HepG2 (cell line): ENCODE measurements around the gene CEP20. TPM values are rescaled to one million over a fixed set of nuclear protein-coding genes. Genes with fewer than 3 reads are reported as not detected.

ENCODE experiments used
- ATAC-seq: fragments of 200-7000 bp; cut with Tn5 transposase; 3 replicates; pipeline ENCODE4 v1.9.1; 2020; ENCODE audit warnings: mild to moderate bottlenecking, moderate library complexity
- BruUV-seq: library from RNA; stranded (reverse); fragments of 400-500 nt; replicated peaks from 2 replicates; lab custom pipeline; 2021; lab: Mats Ljungman, UMichigan
- CTCF ChIA-PET: fragments of 300-600 bp; formaldehyde crosslinking; extraction: SDS; loops from one replicate; lab custom pipeline; 2021; ENCODE audit warnings: low total read pairs, inconsistent platforms, low intra/inter-chr PET ratio; lab: Yijun Ruan, JAX
- POLR2A ChIA-PET: fragments of 350-600 bp; sonication (Branson Sonifier 250); formaldehyde crosslinking; loops from one replicate; lab custom pipeline; 2020; ENCODE audit warnings: antibody characterized with exemption, inconsistent platforms; lab: Yijun Ruan, JAX
- DNase-seq: peaks from one replicate; pipeline ENCODE4 v3.0.0-alpha.2; 2015; ENCODE audit warnings: low spot score
- FAIRE-seq: peaks from 3 replicates; lab custom pipeline; 2011; peaks lifted over from hg19 to GRCh38; lab: Jason Lieb, UNC
- H2AFZ ChIP-seq: one replicate; pipeline ENCODE4 v1.6.1; 2011; ENCODE audit warnings: low read length, inconsistent platforms
- H3K27ac ChIP-seq: fragments of 300-600 bp; 3 replicates; pipeline ENCODE4 v1.8.0; 2011; ENCODE audit warnings: mixed run types, mild to moderate bottlenecking, mixed read lengths, low read length, inconsistent platforms; ENCODE audit not compliant: insufficient read depth; ENCODE audit errors: extremely low read length
- H3K27me3 ChIP-seq, 2 experiments: fragments of 200-600 bp in 1 of 2; 2 replicates in 1 of 2; 3 replicates in 1 of 2; pipeline versions ENCODE4 v1.6.0 to v1.8.0; 2011; ENCODE audit warnings: low read length in 2 of 2, mild to moderate bottlenecking in 2 of 2, moderate library complexity in 2 of 2, inconsistent platforms in 1 of 2; ENCODE audit not compliant: insufficient read depth in 2 of 2, control insufficient read depth in 1 of 2
- H3K36me3 ChIP-seq, 2 experiments: fragments of 200-600 bp in 1 of 2; replicated peaks in 1 of 2; 2 replicates in 1 of 2; 3 replicates in 1 of 2; pipeline versions ENCODE4 v1.5.1 to v1.8.0; 2011; ENCODE audit warnings: low read length in 2 of 2, inconsistent platforms in 1 of 2; ENCODE audit not compliant: insufficient read depth in 2 of 2, control insufficient read depth in 1 of 2
- H3K4me1 ChIP-seq: 2 replicates; pipeline ENCODE4 v1.5.1; 2012; ENCODE audit warnings: low read length, inconsistent platforms; ENCODE audit not compliant: insufficient read depth
- H3K4me2 ChIP-seq: 2 replicates; pipeline ENCODE4 v1.6.0; 2011; ENCODE audit warnings: low read depth, low read length, inconsistent platforms
- H3K4me3 ChIP-seq, 3 experiments: fragments of 200-600 bp in 1 of 3; sonication (generic), shearing (Covaris generic) in 1 of 3; replicated peaks in 1 of 3; 2 replicates each; pipeline ENCODE4 v1.5.1; 2011 to 2016; ENCODE audit warnings: low read length in 3 of 3, inconsistent platforms in 2 of 3, low read depth in 2 of 3, mild to moderate bottlenecking in 2 of 3, control low read depth in 1 of 3, mixed read lengths in 1 of 3; ENCODE audit not compliant: insufficient read depth in 1 of 3
- H3K79me2 ChIP-seq: one replicate; pipeline ENCODE4 v1.6.1; 2011; ENCODE audit warnings: low read length, inconsistent platforms; ENCODE audit not compliant: insufficient read depth
- H3K9ac ChIP-seq: 2 replicates; pipeline ENCODE4 v1.6.0; 2011; ENCODE audit warnings: mild to moderate bottlenecking, low read depth, low read length, inconsistent platforms; ENCODE audit not compliant: insufficient read depth
- H3K9me3 ChIP-seq: 2 replicates; pipeline ENCODE4 v1.5.1; 2012; ENCODE audit warnings: mild to moderate bottlenecking, low read length
- H4K20me1 ChIP-seq: 2 replicates; pipeline ENCODE4 v1.6.0; 2011; ENCODE audit warnings: inconsistent platforms, mild to moderate bottlenecking, low read length, moderate library complexity; ENCODE audit not compliant: insufficient read depth
- DZIP1 ChIP-seq: sonication (generic); formaldehyde crosslinking; IDR thresholded peaks from 2 replicates; pipeline ENCODE4 v1.5.0; 2020; ENCODE audit warnings: mild to moderate bottlenecking, missing genetic modification reagents
- HOXD1 ChIP-seq: sonication (generic); formaldehyde crosslinking; IDR thresholded peaks from 2 replicates; pipeline ENCODE4 v1.5.0; 2020; ENCODE audit warnings: missing genetic modification reagents
- JUN ChIP-seq: sonication (generic); formaldehyde crosslinking; IDR thresholded peaks from 2 replicates; pipeline ENCODE4 v1.4.0; 2020; ENCODE audit warnings: mild to moderate bottlenecking, missing genetic modification reagents
- NCOA1 ChIP-seq: sonication (generic); formaldehyde crosslinking; IDR thresholded peaks from 2 replicates; pipeline ENCODE4 v1.9.0; 2021; ENCODE audit warnings: missing genetic modification reagents
- NFKB2 ChIP-seq: sonication (generic); formaldehyde crosslinking; IDR thresholded peaks from 2 replicates; pipeline ENCODE4 v1.4.0; 2020; ENCODE audit warnings: missing genetic modification reagents, borderline replicate concordance
- SAFB2 ChIP-seq: sonication (generic); formaldehyde crosslinking; IDR thresholded peaks from 2 replicates; pipeline ENCODE4 v1.5.1; 2020; ENCODE audit warnings: missing genetic modification reagents, low read depth, mild to moderate bottlenecking, borderline replicate concordance
- ZNF567 ChIP-seq: sonication (generic); formaldehyde crosslinking; IDR thresholded peaks from 2 replicates; pipeline ENCODE4 v1.8.1; 2023; ENCODE audit warnings: mild to moderate bottlenecking, missing genetic modification reagents, borderline replicate concordance
- ZNF720 ChIP-seq: sonication (generic); formaldehyde crosslinking; IDR thresholded peaks from 2 replicates; pipeline ENCODE4 v1.4.0; 2020; ENCODE audit warnings: missing genetic modification reagents
- ZNF839 ChIP-seq: sonication (generic); formaldehyde crosslinking; IDR thresholded peaks from 2 replicates; pipeline ENCODE4 v1.4.0; 2020; ENCODE audit warnings: missing genetic modification reagents, mild to moderate bottlenecking, borderline replicate concordance
- ZSCAN20 ChIP-seq: sonication (generic); formaldehyde crosslinking; IDR thresholded peaks from 2 replicates; pipeline ENCODE4 v1.4.0; 2020; ENCODE audit warnings: missing genetic modification reagents, mild to moderate bottlenecking, borderline replicate concordance
- WGBS: methylation state at CpG from one replicate; pipeline ENCODE4 v1.1.6; 2017; ENCODE audit warnings: low lambda C conversion rate; 5-methylcytosine and 5-hydroxymethylcytosine counted together
- in situ Hi-C: cut with HindIII; loops from 2 replicates; pipeline ENCODE4 v1.10.0; 2017; ENCODE audit warnings: low pct_unique_long_range_greater_than_20kb; ENCODE audit not compliant: extremely low pct_ligation_motif_present
- intact Hi-C: fragments of 100-400 bp; cut with micrococcal nuclease; formaldehyde crosslinking; loops from one replicate; pipeline ENCODE4 v1.10.0; 2022; ENCODE audit not compliant: unreplicated experiment
- polyA plus RNA-seq, 8 experiments: library from polyadenylated mRNA; depleted of rRNA in 3 of 8; stranded (reverse) in 7 of 8; unstranded in 1 of 8; fragments of >200 nt; fragmentation: Illumina TruSeq in 4 of 8; extraction: Trizol in 4 of 8; gene quantifications; 2 replicates each; pipeline versions ENCODE4 v1.2.1 to v1.2.3, GENCODE V29; 2011 to 2016; ENCODE audit warnings: low read depth in 4 of 8, missing spikeins in 1 of 8, mixed read lengths in 1 of 8; ENCODE audit not compliant: insufficient read depth in 1 of 8
- total RNA-seq, 5 experiments: library from RNA; depleted of rRNA; stranded (reverse); fragments of >200 nt; fragmentation: Illumina TruSeq; extraction: Trizol; gene quantifications; 2 replicates each; pipeline ENCODE4 v1.2.3, GENCODE V29; 2016; ENCODE audit warnings: low read depth in 1 of 5
- TF ChIP-seq, protein P1 (sequence below): sonication (generic); formaldehyde crosslinking; IDR thresholded peaks from 2 replicates; pipeline ENCODE4 v1.4.0; 2020; ENCODE audit warnings: mild to moderate bottlenecking, missing genetic modification reagents, borderline replicate concordance
- TF ChIP-seq, protein P2 (sequence below): sonication (generic); formaldehyde crosslinking; IDR thresholded peaks from 2 replicates; pipeline ENCODE4 v1.4.0; 2020; ENCODE audit warnings: missing genetic modification reagents

CEP20 gene
- total and polyA plus RNA-seq, 2 of the 13 experiments (the other 11 are each of a cell fraction or from before 2014, with no cell fraction given) = 53.0 to 54.1 TPM

DNA sequence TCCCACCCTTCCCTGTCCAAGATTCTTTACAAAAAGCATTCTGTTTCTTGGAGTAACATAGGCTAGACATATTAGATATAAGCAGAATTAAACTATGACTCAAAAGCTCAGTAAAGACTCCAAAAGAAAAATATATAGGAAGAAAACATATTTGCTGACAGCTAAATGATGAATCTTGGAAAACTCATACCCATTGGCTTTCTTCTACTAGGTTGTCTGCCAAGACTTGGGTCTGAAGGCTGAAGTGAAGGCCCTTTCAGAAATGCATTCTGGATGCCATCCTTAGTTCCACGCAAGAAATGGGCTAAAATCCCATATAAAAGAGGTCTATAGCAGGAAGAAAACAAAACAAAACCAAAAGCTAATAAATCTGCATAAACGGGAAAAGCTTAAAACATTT, 15.1 kb downstream of the CEP20 start:
- H3K9me3 ChIP-seq = no peaks in the 10 kb centered on the region
- no peaks in the 10 kb centered on the region for H3K27me3 ChIP-seq
- H3K27ac ChIP-seq = no peak overlapping the region
- H4K20me1 ChIP-seq = no peaks in the 10 kb centered on the region
- no TSS peak for BruUV-seq
- no peak overlapping the region for H2AFZ ChIP-seq
- no peak for DNase-seq
- 95% methylated on average over 2 of the region's 2 CpGs for WGBS
- in situ Hi-C loops (loop anchor here (5.0 kb wide), 1 partner anchor 254 kb away; no protein-coding TSS in a partner anchor), intact Hi-C loops (no loop called here)
- FAIRE-seq = no peak
- H3K4me1 ChIP-seq = no peaks in the 10 kb centered on the region
- no peak overlapping the region for H3K4me2 ChIP-seq
- no peak for ATAC-seq
- H3K36me3 ChIP-seq = peaks cover 10 to 38% of the 10 kb centered on the region in 2 experiments
- H3K9ac ChIP-seq = no peak overlapping the region
- ChIA-PET POLR2A (interaction anchor here (3.3 kb wide), 1 partner anchor 15 kb away, joined by 24 read pairs; the partner anchor contains the start of gene CEP20), CTCF (interaction anchor here (2.8 kb wide), 1 partner anchor 255 kb away, joined by 48 read pairs; no protein-coding TSS in a partner anchor)
- H3K4me3 ChIP-seq = no peak overlapping the region
- H3K79me2 ChIP-seq = no peaks in the 10 kb centered on the region
- TF ChIP-seq DZIP1 (CRISPR knock-in tag) = no peak
- TF ChIP-seq ZNF720 (CRISPR knock-in tag) = no peak
- no peak for TF ChIP-seq NCOA1
- TF ChIP-seq, protein P1, sequence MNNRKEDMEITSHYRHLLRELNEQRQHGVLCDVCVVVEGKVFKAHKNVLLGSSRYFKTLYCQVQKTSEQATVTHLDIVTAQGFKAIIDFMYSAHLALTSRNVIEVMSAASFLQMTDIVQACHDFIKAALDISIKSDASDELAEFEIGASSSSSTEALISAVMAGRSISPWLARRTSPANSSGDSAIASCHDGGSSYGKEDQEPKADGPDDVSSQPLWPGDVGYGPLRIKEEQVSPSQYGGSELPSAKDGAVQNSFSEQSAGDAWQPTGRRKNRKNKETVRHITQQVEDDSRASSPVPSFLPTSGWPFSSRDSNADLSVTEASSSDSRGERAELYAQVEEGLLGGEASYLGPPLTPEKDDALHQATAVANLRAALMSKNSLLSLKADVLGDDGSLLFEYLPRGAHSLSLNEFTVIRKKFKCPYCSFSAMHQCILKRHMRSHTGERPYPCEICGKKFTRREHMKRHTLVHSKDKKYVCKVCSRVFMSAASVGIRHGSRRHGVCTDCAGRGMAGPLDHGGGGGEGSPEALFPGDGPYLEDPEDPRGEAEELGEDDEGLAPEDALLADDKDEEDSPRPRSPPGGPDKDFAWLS (CRISPR knock-in tag) = no peak
- TF ChIP-seq HOXD1 (CRISPR knock-in tag) = no peak
- TF ChIP-seq NFKB2 (CRISPR knock-in tag) = no peak
- TF ChIP-seq JUN = no peak
- no peak for TF ChIP-seq SAFB2 (CRISPR knock-in tag)
- TF ChIP-seq, protein P2, sequence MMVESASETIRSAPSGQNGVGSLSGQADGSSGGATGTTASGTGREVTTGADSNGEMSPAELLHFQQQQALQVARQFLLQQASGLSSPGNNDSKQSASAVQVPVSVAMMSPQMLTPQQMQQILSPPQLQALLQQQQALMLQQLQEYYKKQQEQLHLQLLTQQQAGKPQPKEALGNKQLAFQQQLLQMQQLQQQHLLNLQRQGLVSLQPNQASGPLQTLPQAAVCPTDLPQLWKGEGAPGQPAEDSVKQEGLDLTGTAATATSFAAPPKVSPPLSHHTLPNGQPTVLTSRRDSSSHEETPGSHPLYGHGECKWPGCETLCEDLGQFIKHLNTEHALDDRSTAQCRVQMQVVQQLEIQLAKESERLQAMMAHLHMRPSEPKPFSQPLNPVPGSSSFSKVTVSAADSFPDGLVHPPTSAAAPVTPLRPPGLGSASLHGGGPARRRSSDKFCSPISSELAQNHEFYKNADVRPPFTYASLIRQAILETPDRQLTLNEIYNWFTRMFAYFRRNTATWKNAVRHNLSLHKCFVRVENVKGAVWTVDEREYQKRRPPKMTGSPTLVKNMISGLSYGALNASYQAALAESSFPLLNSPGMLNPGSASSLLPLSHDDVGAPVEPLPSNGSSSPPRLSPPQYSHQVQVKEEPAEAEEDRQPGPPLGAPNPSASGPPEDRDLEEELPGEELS (CRISPR knock-in tag) = no peak
- no peak for TF ChIP-seq ZSCAN20 (CRISPR knock-in tag)
- TF ChIP-seq ZNF567 (CRISPR knock-in tag) = no peak
- no peak for TF ChIP-seq ZNF839
